NCI-H526 (cell line): Measurements from ENCODE around the gene ARHGAP26.

Experiments
- DNase-seq, 2 experiments: peaks; one replicate each; lab custom pipeline; 2025; lab: John Stamatoyannopoulos, UW

The ARHGAP26 gene

GRCh38 chr5:143243103-143243502 lies 472.9 kb downstream of the ARHGAP26 start:
- no peak for DNase-seq

GRCh38 chr5:143244000-143244736 lies 474.0 kb downstream of the ARHGAP26 start:
- DNase-seq: no peak

- DNase-seq: no peak
Measured at GRCh38 chr5:143244990-143245389, 474.8 kb downstream of the ARHGAP26 start.

GRCh38 chr5:143245929-143246561 lies 475.9 kb downstream of the ARHGAP26 start:
- no peak for DNase-seq

GRCh38 chr5:143247134-143247815 lies 477.1 kb downstream of the ARHGAP26 start:
- DNase-seq: no peak

- no peak for DNase-seq
Measured at GRCh38 chr5:143248391-143248790, 478.2 kb downstream of the ARHGAP26 start.

- no peak for DNase-seq
Measured at GRCh38 chr5:143248822-143249579, 478.8 kb downstream of the ARHGAP26 start.

- DNase-seq: no peak
Measured at GRCh38 chr5:143249851-143250250, 479.7 kb downstream of the ARHGAP26 start.

- DNase-seq: no peak
Measured at GRCh38 chr5:143251190-143251589, 481.0 kb downstream of the ARHGAP26 start.

GRCh38 chr5:143251946-143252345 lies 481.8 kb downstream of the ARHGAP26 start:
- no peak for DNase-seq

GRCh38 chr5:143254819-143255218 lies 484.6 kb downstream of the ARHGAP26 start:
- DNase-seq: no peak

GRCh38 chr5:143258559-143259253 lies 488.5 kb downstream of the ARHGAP26 start:
- DNase-seq: no peak

- no peak for DNase-seq
Measured at GRCh38 chr5:143259254-143259605, 489.1 kb downstream of the ARHGAP26 start.

- DNase-seq: no peak
Measured at GRCh38 chr5:143261748-143262392, 491.7 kb downstream of the ARHGAP26 start.

- DNase-seq: no peak
Measured at GRCh38 chr5:143262393-143263174, 492.4 kb downstream of the ARHGAP26 start.

GRCh38 chr5:143263272-143263810 lies 493.2 kb downstream of the ARHGAP26 start:
- DNase-seq: no peak

- DNase-seq: no peak
Measured at GRCh38 chr5:143265995-143266394, 495.8 kb downstream of the ARHGAP26 start.

- no peak for DNase-seq
Measured at GRCh38 chr5:143267186-143267585, 497.0 kb downstream of the ARHGAP26 start.

- DNase-seq: no peak
Measured at GRCh38 chr5:143268388-143268787, 498.2 kb downstream of the ARHGAP26 start.

GRCh38 chr5:143271431-143271830 lies 501.3 kb downstream of the ARHGAP26 start:
- no peak for DNase-seq
